Gastroesophageal sphincter (tissue), 3 donors: ENCODE results near the gene ATP13A4.

Source experiments
- CTCF ChIP-seq, 4 experiments: fragments of 200-600 bp in 2 of 4; fragments of 450-650 bp in 2 of 4; sonication (generic) in 1 of 4; IDR thresholded peaks; one replicate each; pipeline ENCODE4 v1.5.1; 2017 to 2019; ENCODE audit warnings: antibody characterized with exemption in 4 of 4, mild to moderate bottlenecking in 2 of 4, moderate library complexity in 2 of 4
- EP300 ChIP-seq: sonication (generic); formaldehyde crosslinking; IDR thresholded peaks from one replicate; pipeline ENCODE4 v1.6.1; 2017; ENCODE audit warnings: antibody characterized with exemption, mild to moderate bottlenecking

GRCh38 chr3:193585530-193585929 lies 30.8 kb upstream of the ATP13A4 start:
- TF ChIP-seq EP300 (no peak), CTCF (IDR thresholded peaks at IDR 0.05) (no peak)
